ENCODE results near the gene THSD7B.

THSD7B gene

GRCh38 chr2:137228566-137228965 is 463.2 kb downstream of the THSD7B start:
- no peak for TF ChIP-seq CTCF (IDR thresholded peaks at IDR 0.05; ENCODE audit: low read depth, low read length, poor library complexity, severe bottlenecking)
- no peak for TF ChIP-seq EZH2phosphoT487 (IDR thresholded peaks at IDR 0.05; ENCODE audit: borderline replicate concordance, low read length)
- Histone ChIP-seq H3K36me3 (ENCODE audit: control insufficient read depth, low read length) (no peaks in the 10 kb centered on the region), H3K27ac (ENCODE audit: low read depth, low read length) (no peak overlapping the region), H3K27me3 (ENCODE audit: control insufficient read depth, low read length) (no peaks in the 10 kb centered on the region), H3K9me2 (replicated peaks; ENCODE audit: control insufficient read depth, low read length) (no peaks in the 10 kb centered on the region), H3K4me2 (ENCODE audit: low read length) (no peak overlapping the region), H3K9me3 (ENCODE audit: control insufficient read depth, insufficient read depth, low read length) (no peaks in the 10 kb centered on the region), H4K20me1 (ENCODE audit: control insufficient read depth, insufficient read depth, low read depth, low read length) (no peaks in the 10 kb centered on the region), H3K4me3 (ENCODE audit: low read length) (no peak overlapping the region), H3K4me1 (ENCODE audit: control insufficient read depth, low read length) (no peaks in the 10 kb centered on the region), H3F3A (ENCODE audit: control insufficient read depth, insufficient read depth) (no peaks in the 10 kb centered on the region), H3K79me2 (ENCODE audit: control insufficient read depth, low read length) (no peaks in the 10 kb centered on the region)

GRCh38 chr2:137229834-137230233 is 464.5 kb downstream of the THSD7B start:
- H3K4me2 ChIP-seq (ENCODE audit: low read length), result no peak overlapping the region
- no peaks in the 10 kb centered on the region for H3K9me2 ChIP-seq (replicated peaks; ENCODE audit: control insufficient read depth, low read length)
- no peak overlapping the region for H3K4me3 ChIP-seq (ENCODE audit: low read length)
- H3K36me3 ChIP-seq (ENCODE audit: control insufficient read depth, low read length), result no peaks in the 10 kb centered on the region
- H3K4me1 ChIP-seq (ENCODE audit: control insufficient read depth, low read length), result no peaks in the 10 kb centered on the region
- no peaks in the 10 kb centered on the region for H3F3A ChIP-seq (ENCODE audit: control insufficient read depth, insufficient read depth)
- H3K9me3 ChIP-seq (ENCODE audit: control insufficient read depth, insufficient read depth, low read length), result no peaks in the 10 kb centered on the region
- no peaks in the 10 kb centered on the region for H4K20me1 ChIP-seq (ENCODE audit: control insufficient read depth, insufficient read depth, low read depth, low read length)
- TF ChIP-seq EZH2phosphoT487 (IDR thresholded peaks at IDR 0.05; ENCODE audit: borderline replicate concordance, low read length), result no peak
- no peak for TF ChIP-seq CTCF (IDR thresholded peaks at IDR 0.05; ENCODE audit: low read depth, low read length, poor library complexity, severe bottlenecking)
- H3K27me3 ChIP-seq (ENCODE audit: control insufficient read depth, low read length), result no peaks in the 10 kb centered on the region
- H3K79me2 ChIP-seq (ENCODE audit: control insufficient read depth, low read length), result no peaks in the 10 kb centered on the region
- no peak overlapping the region for H3K27ac ChIP-seq (ENCODE audit: low read depth, low read length)

- H4K20me1 ChIP-seq (ENCODE audit: control insufficient read depth, insufficient read depth, low read depth, low read length), result no peaks in the 10 kb centered on the region
- H3K9me2 ChIP-seq (replicated peaks; ENCODE audit: control insufficient read depth, low read length), result no peaks in the 10 kb centered on the region
- H3K4me3 ChIP-seq (ENCODE audit: low read length), result no peak overlapping the region
- H3K4me1 ChIP-seq (ENCODE audit: control insufficient read depth, low read length), result no peaks in the 10 kb centered on the region
- TF ChIP-seq EZH2phosphoT487 (IDR thresholded peaks at IDR 0.05; ENCODE audit: borderline replicate concordance, low read length) (no peak), CTCF (IDR thresholded peaks at IDR 0.05; ENCODE audit: low read depth, low read length, poor library complexity, severe bottlenecking) (no peak)
- H3K79me2 ChIP-seq (ENCODE audit: control insufficient read depth, low read length), result no peaks in the 10 kb centered on the region
- H3F3A ChIP-seq (ENCODE audit: control insufficient read depth, insufficient read depth), result no peaks in the 10 kb centered on the region
- no peak overlapping the region for H3K4me2 ChIP-seq (ENCODE audit: low read length)
- H3K27me3 ChIP-seq (ENCODE audit: control insufficient read depth, low read length), result no peaks in the 10 kb centered on the region
- H3K36me3 ChIP-seq (ENCODE audit: control insufficient read depth, low read length), result no peaks in the 10 kb centered on the region
- no peaks in the 10 kb centered on the region for H3K9me3 ChIP-seq (ENCODE audit: control insufficient read depth, insufficient read depth, low read length)
- H3K27ac ChIP-seq (ENCODE audit: low read depth, low read length), result no peak overlapping the region
These were observed 466.3 kb downstream of the THSD7B start for GRCh38 chr2:137231628-137232027.

GRCh38 chr2:137232076-137232475 is 466.7 kb downstream of the THSD7B start:
- no peak overlapping the region for H3K27ac ChIP-seq (ENCODE audit: low read depth, low read length)
- TF ChIP-seq EZH2phosphoT487 (IDR thresholded peaks at IDR 0.05; ENCODE audit: borderline replicate concordance, low read length), result no peak
- H3F3A ChIP-seq (ENCODE audit: control insufficient read depth, insufficient read depth), result no peaks in the 10 kb centered on the region
- no peaks in the 10 kb centered on the region for H3K36me3 ChIP-seq (ENCODE audit: control insufficient read depth, low read length)
- H3K27me3 ChIP-seq (ENCODE audit: control insufficient read depth, low read length), result no peaks in the 10 kb centered on the region
- no peaks in the 10 kb centered on the region for H3K4me1 ChIP-seq (ENCODE audit: control insufficient read depth, low read length)
- H4K20me1 ChIP-seq (ENCODE audit: control insufficient read depth, insufficient read depth, low read depth, low read length), result no peaks in the 10 kb centered on the region
- H3K4me2 ChIP-seq (ENCODE audit: low read length), result no peak overlapping the region
- H3K9me3 ChIP-seq (ENCODE audit: control insufficient read depth, insufficient read depth, low read length), result no peaks in the 10 kb centered on the region
- no peak overlapping the region for H3K4me3 ChIP-seq (ENCODE audit: low read length)
- H3K9me2 ChIP-seq (replicated peaks; ENCODE audit: control insufficient read depth, low read length), result no peaks in the 10 kb centered on the region
- no peaks in the 10 kb centered on the region for H3K79me2 ChIP-seq (ENCODE audit: control insufficient read depth, low read length)

Data from DOHH2 (cell line).